Stimulated activated CD8-positive, alpha-beta memory T cell treated with anti-CD3 and anti-CD28 coated beads, Interleukin-4, amount 100 ng/mL, for 4 hours (primary cell): ENCODE measurements around the gene PRMT7.

ENCODE experiments used
- DNase-seq, 2 donors: peaks; one replicate each; pipeline ENCODE4 v3.0.0-alpha.2; 2020; ENCODE audit warnings: low read depth in 2 of 2, low spot score in 1 of 2

PRMT7 gene

DNA sequence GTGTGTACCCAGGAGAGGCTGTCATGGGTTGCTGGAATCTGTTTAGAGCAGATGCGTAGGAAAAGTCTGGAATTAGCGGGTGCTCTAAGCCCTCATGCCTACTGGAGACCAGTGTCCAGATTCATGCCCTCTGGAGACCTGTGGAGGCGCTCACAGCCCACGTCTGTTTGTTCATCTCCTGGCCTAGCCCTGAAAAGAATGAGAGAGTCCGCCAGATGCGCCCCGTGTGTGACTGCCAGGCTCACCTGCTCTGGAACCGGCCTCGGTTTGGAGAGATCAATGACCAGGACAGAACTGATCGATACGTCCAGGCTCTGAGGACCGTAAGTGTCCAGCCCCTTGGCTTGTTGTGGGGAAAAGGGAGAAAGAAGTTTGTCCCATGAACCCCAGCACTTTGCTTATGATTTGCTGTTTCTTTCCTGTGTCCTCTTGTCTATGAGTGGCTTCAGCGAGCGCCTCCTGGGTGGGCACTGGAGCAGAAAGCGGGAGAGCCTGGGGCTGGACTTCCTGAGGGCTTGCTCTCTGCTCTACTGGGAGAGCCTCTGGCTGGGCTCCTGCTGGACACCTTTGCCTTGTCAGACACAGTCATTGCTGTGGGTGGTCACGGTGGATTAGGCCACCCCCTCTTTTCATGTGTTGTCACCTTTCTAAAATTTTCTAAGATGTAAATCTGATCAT, 35.3 kb downstream of the PRMT7 start:
- DNase-seq = no peak

DNA sequence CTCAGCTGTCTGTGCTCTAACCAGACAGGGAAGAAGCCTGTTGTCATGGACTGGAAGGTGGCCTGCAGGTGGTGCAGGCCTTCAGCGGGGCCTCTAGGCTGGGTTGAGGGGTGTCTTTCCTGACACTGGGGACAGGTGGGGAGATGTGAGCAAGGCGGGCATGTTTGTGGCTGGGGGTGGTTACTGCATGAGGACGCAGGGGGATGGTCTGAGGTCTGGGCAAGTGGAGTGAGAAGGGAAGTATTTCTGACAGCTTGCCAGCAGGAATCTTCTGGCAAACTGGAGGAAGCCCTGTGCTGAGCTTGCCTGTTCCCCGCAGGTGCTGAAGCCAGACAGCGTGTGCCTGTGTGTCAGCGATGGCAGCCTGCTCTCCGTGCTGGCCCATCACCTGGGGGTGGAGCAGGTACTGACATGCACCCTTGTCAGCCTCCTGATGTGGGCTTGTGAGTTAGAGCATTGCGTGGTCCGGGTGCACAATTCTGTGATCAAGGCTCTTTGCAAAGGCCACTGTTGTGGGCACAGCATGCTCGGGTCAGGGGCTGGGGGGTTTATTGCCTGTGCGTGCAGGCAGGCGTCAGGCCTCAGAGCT, 36.2 kb downstream of the PRMT7 start:
- DNase-seq = no peak

DNA sequence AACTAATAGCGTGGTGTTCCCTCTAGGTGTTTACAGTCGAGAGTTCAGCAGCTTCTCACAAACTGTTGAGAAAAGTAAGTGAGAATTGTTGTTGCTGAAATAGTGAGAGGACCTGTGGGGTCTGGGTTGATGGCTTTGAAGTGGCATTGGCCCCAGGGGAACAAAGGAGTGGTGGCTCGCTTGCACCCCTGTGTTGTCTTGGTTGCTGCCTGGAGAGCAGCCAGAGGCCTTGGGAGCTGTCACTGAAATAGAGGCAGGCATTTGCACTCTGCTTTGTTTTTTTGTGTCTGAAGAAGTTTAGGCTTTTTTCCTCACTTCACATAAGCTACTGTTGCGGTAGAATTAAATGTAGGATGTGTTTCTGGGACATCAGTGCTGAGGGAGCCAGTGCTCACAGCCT, 36.8 kb downstream of the PRMT7 start:
- no peak for DNase-seq

DNA sequence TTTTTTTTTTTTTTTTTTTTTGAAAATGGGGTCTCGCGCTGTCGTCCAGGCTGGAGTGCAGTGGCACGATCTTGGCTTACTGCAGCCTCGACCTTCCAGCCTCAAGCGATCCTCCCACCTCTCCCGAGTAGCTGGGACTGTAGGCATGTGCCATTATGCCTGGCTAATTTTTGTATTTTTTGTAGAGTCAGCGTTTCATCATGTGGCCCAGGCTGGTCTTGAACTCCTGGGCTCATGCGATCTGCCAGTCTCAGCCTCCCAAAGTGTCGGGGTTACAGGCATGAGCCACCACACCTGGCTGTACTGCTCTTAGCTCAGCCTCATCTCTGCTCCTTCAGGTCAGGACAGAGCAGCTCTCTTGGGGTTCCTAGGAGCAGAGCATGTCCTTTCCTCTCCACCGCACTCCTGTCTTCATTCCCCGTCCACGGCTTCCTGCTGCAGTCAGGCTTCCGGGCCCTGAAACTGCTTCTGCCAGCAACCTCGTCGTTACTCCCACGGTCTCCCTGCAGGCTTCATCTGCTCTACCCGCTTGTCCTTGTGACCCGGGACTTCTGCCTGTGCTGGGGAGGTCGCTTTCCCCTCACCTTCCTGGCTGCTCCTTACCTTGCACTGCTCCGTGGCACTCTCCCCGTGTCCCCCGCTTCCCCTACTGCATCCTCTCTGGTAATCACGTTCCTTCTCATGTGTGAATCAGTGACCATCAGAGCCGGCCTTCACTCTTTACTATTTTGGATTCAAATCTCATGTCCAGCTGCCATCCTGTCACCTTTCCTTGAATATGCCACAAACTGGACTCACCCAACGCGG, 38.0 kb downstream of the PRMT7 start:
- DNase-seq = no peak

DNA sequence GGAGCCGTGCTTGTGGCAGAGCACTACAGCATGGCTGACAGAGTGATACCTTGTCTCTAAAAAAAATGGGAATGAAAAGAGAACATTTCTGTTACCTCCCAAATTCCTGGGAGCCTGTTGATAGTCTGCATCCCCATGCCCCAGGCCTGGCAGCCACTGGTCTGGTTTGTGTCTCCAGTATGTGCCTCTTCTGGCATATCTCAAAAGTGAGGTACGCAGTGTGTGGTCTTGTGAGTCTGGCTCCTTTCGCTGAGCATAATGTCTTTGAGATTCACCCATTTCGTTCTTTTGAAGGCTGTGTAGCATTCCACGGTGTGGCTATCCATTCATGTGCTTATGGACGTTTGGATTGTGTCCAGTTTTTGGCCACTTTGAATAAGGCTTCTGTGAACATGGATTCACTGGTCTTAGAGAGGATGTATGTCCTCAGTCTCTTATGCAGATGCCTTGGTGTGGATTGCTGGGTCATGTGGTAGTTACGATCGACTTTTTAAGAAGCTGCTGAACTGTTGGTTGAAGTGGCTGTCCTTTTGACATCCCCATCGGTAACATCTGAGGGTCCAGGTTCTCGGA, 39.1 kb downstream of the PRMT7 start:
- DNase-seq = no peak

DNA sequence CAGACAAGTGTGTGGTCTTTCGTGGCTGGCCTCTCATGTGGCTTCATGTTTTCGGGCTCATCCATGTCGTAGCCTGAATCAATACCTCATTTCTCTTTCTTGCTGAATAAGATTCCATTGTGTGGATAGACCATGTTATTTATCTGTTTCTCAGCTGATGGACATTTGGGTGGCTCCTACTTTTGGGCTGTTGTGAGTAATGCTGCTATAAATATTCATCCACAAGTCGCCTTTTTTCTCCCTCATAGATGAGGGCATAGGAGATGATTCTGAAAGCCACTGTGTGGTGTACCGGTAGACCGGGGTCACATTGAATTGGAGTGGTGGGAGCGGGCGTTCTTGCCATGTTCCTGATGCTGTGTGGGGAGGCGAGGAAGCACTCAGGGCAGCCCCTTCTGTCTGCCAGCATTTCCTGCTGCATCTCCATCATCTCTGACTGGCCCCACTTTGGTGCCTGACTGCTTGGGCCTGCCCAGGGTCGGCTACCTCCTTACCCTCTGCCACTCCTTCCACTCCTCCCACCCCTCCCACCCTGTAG, 40.1 kb downstream of the PRMT7 start:
- no peak for DNase-seq

DNA sequence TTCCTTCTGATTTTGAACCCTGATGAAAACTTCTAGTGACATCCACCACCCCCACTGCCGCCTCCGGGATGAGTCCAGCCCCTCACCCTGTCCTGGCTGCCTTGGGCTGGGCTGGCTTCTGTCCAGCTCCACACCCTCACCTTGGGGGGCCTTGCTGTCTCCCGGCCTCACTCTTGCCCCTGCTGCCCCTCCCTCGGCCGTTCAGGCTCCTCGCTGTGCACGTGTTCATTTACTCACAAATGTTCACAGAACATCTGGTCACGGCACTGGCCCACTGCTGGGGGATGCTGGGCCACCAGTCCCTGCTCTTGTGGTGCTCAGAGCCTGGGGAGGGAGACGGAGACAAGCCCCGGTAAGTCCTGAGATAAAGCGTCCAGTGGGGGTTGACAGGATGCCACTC, 40.6 kb downstream of the PRMT7 start:
- no peak for DNase-seq

DNA sequence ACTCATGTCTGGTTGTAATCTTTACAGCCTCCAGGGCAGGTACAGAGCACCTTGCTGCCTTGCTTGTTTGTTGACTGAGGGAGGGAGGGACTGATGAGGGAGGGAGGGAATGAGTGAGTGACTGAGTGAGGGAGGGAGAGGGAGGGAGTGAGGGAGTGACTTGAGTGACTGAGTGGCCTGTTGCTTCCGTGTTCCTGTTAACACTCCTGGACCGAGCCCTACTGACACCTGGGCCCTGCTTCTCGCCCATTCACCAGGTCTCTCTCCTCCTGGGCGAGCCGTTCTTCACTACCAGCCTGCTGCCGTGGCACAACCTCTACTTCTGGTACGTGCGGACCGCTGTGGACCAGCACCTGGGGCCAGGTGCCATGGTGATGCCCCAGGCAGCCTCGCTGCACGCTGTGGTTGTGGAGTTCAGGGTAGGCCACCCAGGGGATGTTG, 41.2 kb downstream of the PRMT7 start:
- no peak for DNase-seq

DNA sequence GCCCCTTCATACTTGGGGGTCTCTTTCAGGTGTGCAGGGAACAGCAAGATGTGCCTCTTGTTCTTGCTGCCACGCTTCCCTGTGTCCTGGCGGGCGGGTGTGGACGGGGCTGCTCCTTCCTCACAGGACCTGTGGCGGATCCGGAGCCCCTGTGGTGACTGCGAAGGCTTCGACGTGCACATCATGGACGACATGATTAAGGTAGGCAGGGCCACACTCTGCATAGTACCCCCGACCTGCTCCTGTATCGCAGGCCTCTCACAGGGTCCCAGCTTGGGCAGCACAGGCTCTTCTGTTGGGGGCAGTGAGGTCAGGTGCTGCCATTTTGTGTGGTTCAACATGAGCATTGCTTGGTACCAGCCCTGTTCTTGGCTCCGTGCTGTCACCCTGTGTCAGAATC, 42.5 kb downstream of the PRMT7 start:
- no peak for DNase-seq

DNA sequence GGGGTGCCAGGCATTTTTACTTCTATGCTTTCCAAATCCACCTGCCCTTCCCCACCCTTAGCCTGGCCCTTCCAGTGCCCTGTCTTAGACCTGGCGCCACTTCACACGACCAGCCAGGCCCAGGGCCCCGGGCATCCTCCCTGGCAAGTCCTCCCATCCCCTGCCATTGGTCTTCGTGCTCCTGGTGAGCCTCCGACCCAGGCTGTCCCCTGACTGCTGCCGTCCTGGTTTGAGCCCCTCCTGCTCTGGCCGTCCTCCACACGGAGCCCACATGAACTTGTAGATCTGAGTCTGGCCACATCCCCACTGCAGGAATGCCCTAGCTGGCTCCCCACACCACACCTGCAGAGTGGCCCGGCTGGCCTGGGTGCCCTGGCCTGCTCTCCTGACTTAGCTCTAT, 44.0 kb downstream of the PRMT7 start:
- DNase-seq = no peak

DNA sequence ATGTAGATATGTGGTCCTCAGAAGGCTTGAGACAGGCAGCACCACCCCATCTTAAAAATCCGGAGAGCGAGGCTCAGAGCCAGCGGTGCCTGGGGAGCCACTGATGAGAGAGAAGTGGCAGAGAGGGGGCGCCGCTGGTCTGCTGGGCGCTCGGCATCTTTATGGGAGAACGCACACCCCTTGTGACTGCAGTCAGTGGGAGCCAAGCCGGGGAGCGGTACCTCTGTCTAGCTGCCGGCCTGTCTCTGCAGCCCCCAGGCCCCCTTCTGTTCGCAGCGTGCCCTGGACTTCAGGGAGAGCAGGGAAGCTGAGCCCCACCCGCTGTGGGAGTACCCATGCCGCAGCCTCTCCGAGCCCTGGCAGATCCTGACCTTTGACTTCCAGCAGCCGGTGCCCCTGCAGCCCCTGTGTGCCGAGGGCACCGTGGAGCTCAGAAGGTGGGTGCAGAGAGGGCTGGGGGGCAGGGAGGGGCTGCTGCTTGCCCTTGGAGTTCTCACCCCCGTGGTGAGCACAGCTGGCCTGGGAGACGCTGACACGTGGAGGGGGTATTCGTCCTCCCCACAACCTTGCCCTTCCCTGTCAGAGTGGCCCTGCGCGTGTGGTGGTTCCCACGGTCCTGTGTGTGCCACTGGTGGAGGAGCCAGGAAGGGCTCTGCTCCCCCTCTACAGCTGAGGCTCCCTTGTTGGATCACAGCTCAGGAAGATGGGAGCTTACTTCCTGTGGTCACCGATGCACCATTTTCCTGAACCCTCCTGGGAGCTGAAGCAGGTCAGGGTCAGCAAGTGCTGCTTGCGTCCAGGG, 44.8 kb downstream of the PRMT7 start:
- DNase-seq = no peak

DNA sequence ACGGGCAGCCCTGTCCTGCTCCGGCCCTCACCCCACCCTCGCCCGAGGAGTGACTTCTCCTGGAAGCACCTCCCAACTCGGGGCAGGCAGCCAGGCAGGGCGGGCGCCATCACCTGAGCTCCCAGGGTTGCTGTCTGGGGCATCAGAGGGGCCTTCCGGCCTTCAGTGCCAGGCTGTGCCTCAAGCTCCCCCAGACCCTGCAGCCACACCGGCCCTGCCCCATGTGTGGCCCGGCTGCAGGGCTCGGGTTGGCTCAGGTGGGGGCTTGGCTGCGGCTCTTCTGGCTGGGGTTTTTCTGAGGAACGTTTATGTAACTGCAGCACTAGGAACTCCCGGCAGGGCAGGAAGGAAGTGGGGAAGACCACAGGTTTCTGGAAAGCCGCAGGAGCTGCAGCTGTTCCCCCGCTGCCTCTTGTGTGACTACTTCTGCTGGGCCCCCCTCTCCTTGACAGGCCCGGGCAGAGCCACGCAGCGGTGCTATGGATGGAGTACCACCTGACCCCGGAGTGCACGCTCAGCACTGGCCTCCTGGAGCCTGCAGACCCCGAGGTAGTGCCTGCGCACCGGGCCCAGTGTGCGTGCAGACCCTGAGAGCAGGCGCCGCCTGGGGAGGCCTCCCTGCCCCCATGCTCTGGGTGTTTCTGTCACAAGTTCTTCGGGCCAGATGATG, 45.6 kb downstream of the PRMT7 start:
- peak in 1 of 2 donors; percentile 45 for DNase-seq

DNA sequence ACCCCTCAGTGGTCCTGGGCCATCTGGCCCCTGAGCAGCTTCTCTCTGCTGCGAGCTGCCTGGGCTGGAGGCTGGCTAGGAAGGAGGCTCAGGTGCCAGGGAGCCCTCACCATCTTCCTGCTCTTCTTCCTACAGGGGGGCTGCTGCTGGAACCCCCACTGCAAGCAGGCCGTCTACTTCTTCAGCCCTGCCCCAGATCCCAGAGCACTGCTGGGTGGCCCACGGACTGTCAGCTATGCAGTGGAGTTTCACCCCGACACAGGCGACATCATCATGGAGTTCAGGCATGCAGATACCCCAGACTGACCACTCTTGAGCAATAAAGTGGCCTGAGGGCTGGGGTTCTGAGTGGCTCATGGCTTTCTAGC, 46.1 kb downstream of the PRMT7 start:
- no peak for DNase-seq

DNA sequence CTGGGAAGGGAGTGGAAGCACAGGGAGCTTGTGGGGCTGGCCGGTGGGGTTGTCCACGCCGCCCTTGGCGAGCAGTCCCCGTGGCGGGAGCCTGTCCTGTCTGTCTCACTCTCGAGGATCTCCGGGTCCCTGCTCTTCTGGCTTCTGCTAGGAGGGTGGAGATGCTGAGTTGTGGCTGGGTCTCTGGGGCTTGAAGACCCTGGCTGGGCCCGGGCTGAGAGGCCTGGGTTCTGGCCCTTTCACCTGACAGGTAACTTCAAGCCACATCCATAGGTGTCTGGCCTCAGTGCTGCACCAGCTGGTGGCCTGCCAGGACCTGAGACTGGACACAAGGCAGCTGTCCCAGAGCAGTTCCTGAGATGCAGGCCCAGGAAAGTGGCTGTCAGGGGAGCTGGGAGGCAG, 46.7 kb downstream of the PRMT7 start:
- no peak for DNase-seq

DNA sequence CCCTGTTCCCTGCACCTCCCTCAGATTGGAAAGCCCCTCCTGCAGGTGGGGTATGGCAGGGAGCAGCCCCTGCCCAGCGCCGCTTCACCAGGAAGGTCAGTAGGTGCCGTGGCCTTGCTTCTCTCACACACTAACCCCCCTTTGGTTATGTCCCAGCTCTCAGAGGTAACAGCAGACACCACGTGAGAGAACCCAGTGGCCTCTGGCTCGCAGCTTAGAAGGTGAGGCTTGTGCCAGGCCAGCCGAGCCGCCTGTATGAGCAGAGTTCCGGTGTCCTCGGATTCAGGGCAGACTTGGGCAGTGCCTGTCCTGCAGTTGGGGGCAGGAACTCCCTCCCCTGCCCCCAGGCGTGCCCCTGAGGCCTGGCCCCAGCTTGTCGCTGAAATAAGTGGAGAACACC, 47.1 kb downstream of the PRMT7 start:
- DNase-seq = no peak

DNA sequence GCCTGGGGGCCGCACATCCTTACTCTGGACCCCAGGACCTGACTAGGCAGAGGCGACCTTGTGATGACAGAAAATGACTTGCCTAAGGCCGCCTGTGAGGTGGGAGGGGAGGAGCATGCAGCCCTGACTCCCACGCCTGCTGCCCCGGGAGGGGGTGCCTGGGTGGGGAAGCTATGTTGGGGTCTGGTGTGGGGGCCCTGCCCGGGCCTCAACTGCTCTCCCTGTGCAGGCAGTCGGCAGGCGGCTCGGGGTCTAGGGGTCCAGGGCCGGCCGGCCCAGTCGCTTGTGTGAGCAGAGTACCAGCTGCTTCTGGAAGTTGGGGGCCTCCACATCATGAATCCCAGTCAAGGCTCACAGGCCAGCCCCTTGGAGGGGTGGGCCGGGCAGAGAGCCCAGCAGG, 48.1 kb downstream of the PRMT7 start:
- no peak for DNase-seq

DNA sequence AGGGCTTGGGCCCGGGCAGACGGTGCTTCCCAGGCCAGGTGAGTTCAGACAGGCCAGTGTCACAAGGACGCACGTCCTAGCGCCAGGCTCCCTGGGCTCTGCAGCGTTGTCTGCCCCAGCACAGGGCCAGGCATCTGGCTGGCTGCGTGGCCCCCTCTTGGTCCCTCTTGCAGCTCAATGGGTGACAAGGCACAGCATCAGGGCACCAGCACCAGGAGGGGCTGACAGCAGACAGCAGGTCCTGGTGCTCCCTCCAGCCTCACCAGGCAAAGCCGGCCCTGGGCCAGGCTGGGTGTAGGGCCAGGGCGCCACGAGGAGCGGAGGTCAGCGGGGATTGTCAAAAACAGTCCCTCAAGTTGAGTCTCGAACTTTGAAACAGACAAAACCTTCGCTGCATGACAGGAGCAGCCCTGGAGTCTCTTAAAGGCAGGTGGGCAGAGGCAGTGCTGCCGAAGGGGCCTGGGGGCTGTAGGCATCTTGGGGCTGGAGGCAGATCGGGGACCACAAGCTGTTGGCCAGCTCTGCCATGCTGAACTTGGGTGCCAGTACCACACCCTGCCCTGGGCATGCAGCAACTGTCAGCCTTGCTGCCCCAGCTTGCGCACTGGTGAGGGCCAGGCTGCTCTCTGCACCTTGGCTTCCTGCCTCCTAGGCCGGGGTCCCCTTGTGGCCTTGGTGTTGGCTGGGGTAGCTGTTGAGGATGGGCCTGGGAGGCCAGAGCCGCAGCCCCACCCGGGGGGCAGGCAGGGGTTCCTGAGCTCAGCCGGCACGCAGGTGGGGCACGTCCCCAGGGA, 48.8 kb downstream of the PRMT7 start:
- no peak for DNase-seq

DNA sequence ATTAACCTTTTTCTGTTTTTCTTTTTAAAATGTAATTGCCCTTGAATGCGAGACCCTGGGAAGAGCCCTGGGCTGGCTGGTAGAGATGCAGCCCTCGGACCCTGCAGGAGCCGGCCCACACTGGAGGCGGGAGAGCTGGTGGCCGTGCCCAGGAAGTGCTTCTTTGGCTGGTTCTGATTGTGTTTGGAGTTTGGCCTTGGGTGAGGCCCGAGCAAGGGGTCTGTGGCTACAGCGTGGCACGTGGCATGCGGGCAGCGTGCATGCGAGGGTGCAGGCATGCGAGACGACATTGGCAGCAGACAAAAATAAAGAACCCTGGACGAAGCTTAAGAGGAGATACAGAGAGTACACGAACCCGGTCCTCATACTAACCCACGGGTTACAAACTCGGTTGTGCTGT, 49.7 kb downstream of the PRMT7 start:
- no peak for DNase-seq

DNA sequence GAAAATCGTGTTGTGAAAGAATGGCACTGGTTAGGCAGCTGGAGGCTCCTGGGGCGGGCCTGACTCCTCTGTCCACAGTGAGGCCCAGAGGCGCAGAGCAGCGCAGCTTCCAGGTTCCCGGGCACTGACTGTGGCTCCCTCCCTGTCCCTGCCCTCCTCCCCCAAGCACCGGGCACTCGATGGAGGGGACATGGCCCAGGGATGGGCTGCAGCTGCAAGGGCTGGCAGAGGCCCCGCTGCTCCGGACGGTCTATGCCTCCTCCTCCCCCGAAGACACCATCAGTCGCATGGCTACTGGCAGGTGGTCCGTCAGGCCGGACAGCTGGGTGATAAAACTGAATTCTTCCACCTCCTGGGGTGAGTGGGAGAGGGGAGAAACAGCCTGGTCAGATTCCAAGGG, 50.1 kb downstream of the PRMT7 start:
- no peak for DNase-seq

DNA sequence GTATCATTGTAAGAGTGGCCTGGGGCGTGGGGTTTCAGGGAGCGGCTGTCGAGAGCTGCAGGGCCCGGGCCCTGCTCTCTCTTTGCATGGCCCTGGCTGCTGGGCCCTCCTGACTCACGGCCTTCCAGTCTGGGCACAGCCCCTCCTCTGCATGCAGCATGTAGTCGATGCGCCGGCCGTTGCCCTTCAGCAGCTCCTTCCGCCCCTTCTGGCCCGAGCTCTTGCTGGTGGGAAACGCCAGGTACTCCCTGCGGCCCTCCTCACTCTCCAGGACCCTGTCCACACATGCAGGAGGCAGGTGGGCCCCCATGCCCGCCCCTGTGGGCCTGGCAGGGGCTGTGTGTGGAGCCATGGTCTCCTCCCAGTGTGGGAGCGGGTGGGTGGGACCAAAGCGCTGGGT, 50.7 kb downstream of the PRMT7 start:
- no peak for DNase-seq
